HCT116 (cell line): ENCODE measurements around the gene GSKIP.

Experiments
- EZH2 ChIP-seq: fragments of 200-600 bp; sonication (generic); IDR thresholded peaks from 2 replicates; pipeline ENCODE4 v1.6.1; 2017; ENCODE audit warnings: antibody characterized with exemption, mixed run types
- EZH2phosphoT487 ChIP-seq: fragments of 200-600 bp; IDR thresholded peaks from 2 replicates; pipeline ENCODE4 v1.6.1; 2018; ENCODE audit warnings: antibody characterized with exemption, borderline replicate concordance
- JUND ChIP-seq: IDR thresholded peaks from 2 replicates; pipeline ENCODE4 v1.6.1; 2012
- POLR2A ChIP-seq: IDR thresholded peaks from 2 replicates; pipeline ENCODE4 v1.7.0; 2011; ENCODE audit warnings: borderline replicate concordance; ENCODE audit not compliant: insufficient read depth, insufficient read length; ENCODE audit errors: extremely low read depth
- POLR2AphosphoS5 ChIP-seq: IDR thresholded peaks from 2 replicates; pipeline ENCODE4 v1.6.1; 2011; ENCODE audit warnings: mild to moderate bottlenecking, low read depth, low read length, moderate library complexity
- TF ChIP-seq, protein P1 (sequence below), 3 experiments: fragments of 200-600 bp in 1 of 3; sonication (generic) in 1 of 3; IDR thresholded peaks in 2 of 3; conservative IDR thresholded peaks in 1 of 3; 2 replicates each; pipeline ENCODE4 v1.5.1; 2012 to 2017; ENCODE audit warnings: low read depth in 2 of 3, low read length in 2 of 3, antibody characterized with exemption in 1 of 3, borderline replicate concordance in 1 of 3, control low read depth in 1 of 3, mild to moderate bottlenecking in 1 of 3, mixed read lengths in 1 of 3, mixed run types in 1 of 3, moderate library complexity in 1 of 3; ENCODE audit not compliant: insufficient read depth in 1 of 3
- TF ChIP-seq, protein P2 (sequence below): IDR thresholded peaks from 2 replicates; pipeline ENCODE4 v1.6.1; 2011; ENCODE audit warnings: mild to moderate bottlenecking, low read length, moderate library complexity; ENCODE audit not compliant: insufficient replicate concordance; ENCODE audit errors: extremely low read depth
- TF ChIP-seq, protein P3 (sequence below): IDR thresholded peaks from 2 replicates; pipeline ENCODE4 v1.6.1; 2012

DNA sequence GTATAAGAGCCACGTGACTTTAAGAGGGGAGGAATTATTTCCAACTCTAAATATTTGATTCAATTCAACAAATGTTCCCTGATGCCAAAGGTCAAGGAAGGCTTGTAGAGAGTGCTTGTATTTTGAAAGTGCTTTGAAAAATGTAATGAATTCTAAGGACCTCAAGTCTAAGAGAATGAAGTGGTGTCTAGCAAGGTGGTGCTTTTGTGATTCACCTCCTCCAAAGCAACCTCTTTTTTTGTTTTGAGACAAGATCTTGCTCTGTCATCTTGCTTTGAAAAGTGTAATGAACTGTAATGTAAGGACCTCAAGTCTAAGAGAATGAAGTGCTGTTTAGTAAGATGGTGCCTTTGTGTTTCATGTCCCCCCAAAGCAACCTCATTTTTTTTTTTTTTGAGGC is 42.4 kb downstream of the GSKIP start:
- TF ChIP-seq EZH2phosphoT487 (no peak), POLR2A (no peak), EZH2 (no peak), POLR2AphosphoS5 (no peak), JUND (no peak)
- TF ChIP-seq, protein P1, sequence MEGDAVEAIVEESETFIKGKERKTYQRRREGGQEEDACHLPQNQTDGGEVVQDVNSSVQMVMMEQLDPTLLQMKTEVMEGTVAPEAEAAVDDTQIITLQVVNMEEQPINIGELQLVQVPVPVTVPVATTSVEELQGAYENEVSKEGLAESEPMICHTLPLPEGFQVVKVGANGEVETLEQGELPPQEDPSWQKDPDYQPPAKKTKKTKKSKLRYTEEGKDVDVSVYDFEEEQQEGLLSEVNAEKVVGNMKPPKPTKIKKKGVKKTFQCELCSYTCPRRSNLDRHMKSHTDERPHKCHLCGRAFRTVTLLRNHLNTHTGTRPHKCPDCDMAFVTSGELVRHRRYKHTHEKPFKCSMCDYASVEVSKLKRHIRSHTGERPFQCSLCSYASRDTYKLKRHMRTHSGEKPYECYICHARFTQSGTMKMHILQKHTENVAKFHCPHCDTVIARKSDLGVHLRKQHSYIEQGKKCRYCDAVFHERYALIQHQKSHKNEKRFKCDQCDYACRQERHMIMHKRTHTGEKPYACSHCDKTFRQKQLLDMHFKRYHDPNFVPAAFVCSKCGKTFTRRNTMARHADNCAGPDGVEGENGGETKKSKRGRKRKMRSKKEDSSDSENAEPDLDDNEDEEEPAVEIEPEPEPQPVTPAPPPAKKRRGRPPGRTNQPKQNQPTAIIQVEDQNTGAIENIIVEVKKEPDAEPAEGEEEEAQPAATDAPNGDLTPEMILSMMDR (IDR thresholded peaks at IDR 0.05 in 2 of 3, conservative IDR thresholded peaks at IDR 0.05 in 1 of 3; ENCODE audit: borderline replicate concordance in 1 of 3, insufficient read depth in 1 of 3, low read depth in 2 of 3, low read length in 2 of 3): no peak
- TF ChIP-seq, protein P2, sequence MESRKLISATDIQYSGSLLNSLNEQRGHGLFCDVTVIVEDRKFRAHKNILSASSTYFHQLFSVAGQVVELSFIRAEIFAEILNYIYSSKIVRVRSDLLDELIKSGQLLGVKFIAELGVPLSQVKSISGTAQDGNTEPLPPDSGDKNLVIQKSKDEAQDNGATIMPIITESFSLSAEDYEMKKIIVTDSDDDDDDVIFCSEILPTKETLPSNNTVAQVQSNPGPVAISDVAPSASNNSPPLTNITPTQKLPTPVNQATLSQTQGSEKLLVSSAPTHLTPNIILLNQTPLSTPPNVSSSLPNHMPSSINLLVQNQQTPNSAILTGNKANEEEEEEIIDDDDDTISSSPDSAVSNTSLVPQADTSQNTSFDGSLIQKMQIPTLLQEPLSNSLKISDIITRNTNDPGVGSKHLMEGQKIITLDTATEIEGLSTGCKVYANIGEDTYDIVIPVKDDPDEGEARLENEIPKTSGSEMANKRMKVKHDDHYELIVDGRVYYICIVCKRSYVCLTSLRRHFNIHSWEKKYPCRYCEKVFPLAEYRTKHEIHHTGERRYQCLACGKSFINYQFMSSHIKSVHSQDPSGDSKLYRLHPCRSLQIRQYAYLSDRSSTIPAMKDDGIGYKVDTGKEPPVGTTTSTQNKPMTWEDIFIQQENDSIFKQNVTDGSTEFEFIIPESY: no peak
- TF ChIP-seq, protein P3, sequence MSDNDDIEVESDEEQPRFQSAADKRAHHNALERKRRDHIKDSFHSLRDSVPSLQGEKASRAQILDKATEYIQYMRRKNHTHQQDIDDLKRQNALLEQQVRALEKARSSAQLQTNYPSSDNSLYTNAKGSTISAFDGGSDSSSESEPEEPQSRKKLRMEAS: no peak
